Smooth muscle cell (in vitro differentiated cells): Measurements from ENCODE around the gene GLYATL1B. TPM values are rescaled to one million over a fixed set of nuclear protein-coding genes. Genes with fewer than 3 reads are reported as not detected.
"Not testable (repeated sequence)": the region's sequence is repeated elsewhere in the genome, so short reads cannot be mapped to it uniquely, and the experiment has no call there.

Source experiments
- DNase-seq: peaks from one replicate; lab custom pipeline; 2025; ENCODE audit not compliant: unreplicated experiment; lab: John Stamatoyannopoulos, UW
- H2AFZ ChIP-seq: fragments of 200-600 bp; sonication (generic); 2 replicates; pipeline ENCODE4 v1.6.0; 2016; ENCODE audit warnings: antibody characterized with exemption, low read depth, mild to moderate bottlenecking
- H3F3A ChIP-seq: fragments of 200-600 bp; sonication (generic); 2 replicates; pipeline ENCODE4 v1.6.0; 2017; ENCODE audit warnings: antibody characterized with exemption, low read depth
- H3K27ac ChIP-seq: fragments of 200-600 bp; sonication (generic); 2 replicates; pipeline ENCODE4 v1.5.1; 2016; ENCODE audit warnings: low read depth, mild to moderate bottlenecking
- H3K27me3 ChIP-seq: fragments of 200-600 bp; sonication (generic); 2 replicates; pipeline ENCODE4 v1.6.1; 2016; ENCODE audit warnings: low read depth, mild to moderate bottlenecking
- H3K36me3 ChIP-seq: fragments of 200-600 bp; sonication (generic); 2 replicates; pipeline ENCODE4 v1.5.1; 2016; ENCODE audit warnings: low read depth
- H3K4me1 ChIP-seq: fragments of 200-600 bp; sonication (generic); 2 replicates; pipeline ENCODE4 v1.5.1; 2016; ENCODE audit warnings: low read depth
- H3K4me2 ChIP-seq: fragments of 200-600 bp; sonication (generic); 2 replicates; pipeline ENCODE4 v1.6.0; 2016; ENCODE audit warnings: mild to moderate bottlenecking
- H3K4me3 ChIP-seq: fragments of 200-600 bp; sonication (generic); 2 replicates; pipeline ENCODE4 v1.5.1; 2016; ENCODE audit warnings: mild to moderate bottlenecking
- H3K79me2 ChIP-seq: fragments of 200-600 bp; sonication (generic); 2 replicates; pipeline ENCODE4 v1.6.0; 2016; ENCODE audit warnings: low read depth, mild to moderate bottlenecking
- H3K9ac ChIP-seq: fragments of 200-600 bp; sonication (generic); 2 replicates; pipeline ENCODE4 v1.6.0; 2016; ENCODE audit warnings: low read depth
- H3K9me3 ChIP-seq: fragments of 200-600 bp; sonication (generic); replicated peaks from 2 replicates; pipeline ENCODE4 v1.5.1; 2016; ENCODE audit warnings: low read depth
- H4K20me1 ChIP-seq: fragments of 200-600 bp; sonication (generic); 2 replicates; pipeline ENCODE4 v1.6.0; 2016; ENCODE audit warnings: low read depth
- CTCF ChIP-seq: fragments of 200-600 bp; sonication (generic); IDR thresholded peaks from 2 replicates; pipeline ENCODE4 v1.5.1; 2017; ENCODE audit warnings: borderline replicate concordance, mild to moderate bottlenecking, antibody characterized with exemption; ENCODE audit not compliant: insufficient read depth, poor library complexity, severe bottlenecking
- WGBS: methylation state at CpG from one replicate; pipeline ENCODE4 v1.1.7; 2016; ENCODE audit warnings: low lambda C conversion rate; 5-methylcytosine and 5-hydroxymethylcytosine counted together
- polyA plus RNA-seq: library from polyadenylated mRNA; unstranded; fragments of >200 nt; fragmentation: Nextera tagmentation; extraction: Ambion mirVana; gene quantifications from 2 replicates; pipeline ENCODE4 v1.2.1, GENCODE V29; 2016
- total RNA-seq: library from RNA; depleted of rRNA; stranded (reverse); fragments of >200 nt; gene quantifications from 2 replicates; pipeline ENCODE4 v1.2.3, GENCODE V29; 2014

GLYATL1B gene
- total RNA-seq (not detected in 2 replicates), polyA plus RNA-seq (not detected in 2 replicates)

- H4K20me1 ChIP-seq, DNase-seq, H3K9me3 ChIP-seq, H3K36me3 ChIP-seq, H3K9ac ChIP-seq, H3K4me3 ChIP-seq, H3F3A ChIP-seq, H3K27ac ChIP-seq, H3K4me2 ChIP-seq, H2AFZ ChIP-seq, H3K27me3 ChIP-seq, H3K4me1 ChIP-seq, H3K79me2 ChIP-seq: not testable (repeated sequence)
- 87% methylated on average over 5 of the region's 5 CpGs for WGBS
These were observed at the start of gene GLYATL1B for GRCh38 chr11:59086007-59086406. TSS of gene GLYATL1B (plus strand) at chr11:59086307. CDS start at chr11:59086307, 0 bp downstream.

- not testable (repeated sequence) for H3K4me3 ChIP-seq, H3K36me3 ChIP-seq, H4K20me1 ChIP-seq, DNase-seq, H3K27me3 ChIP-seq, H3K4me2 ChIP-seq, H3F3A ChIP-seq, H3K4me1 ChIP-seq, H3K9ac ChIP-seq, H3K9me3 ChIP-seq, H3K79me2 ChIP-seq, H3K27ac ChIP-seq, H2AFZ ChIP-seq
- WGBS: 88% methylated on average over 2 of the region's 2 CpGs
These were observed 49.6 kb upstream of the GLYATL1B start for GRCh38 chr11:59036542-59036941.

- not testable (repeated sequence) for H3K9me3 ChIP-seq, H3K36me3 ChIP-seq, H3K27me3 ChIP-seq, DNase-seq, H3K79me2 ChIP-seq, H3K4me1 ChIP-seq, H3K9ac ChIP-seq, H3K4me2 ChIP-seq, H3K27ac ChIP-seq, H4K20me1 ChIP-seq, H3F3A ChIP-seq, H2AFZ ChIP-seq, H3K4me3 ChIP-seq
- WGBS: 72% methylated on average over 1 of the region's 1 CpG
These were observed 48.7 kb upstream of the GLYATL1B start for GRCh38 chr11:59037434-59037833.

GRCh38 chr11:59040607-59041006, 45.5 kb upstream of the GLYATL1B start:
- Histone ChIP-seq H3K4me2 (no peak overlapping the region), H3F3A (no peaks in the 10 kb centered on the region), H3K27me3 (no peaks in the 10 kb centered on the region), H3K36me3 (no peaks in the 10 kb centered on the region), H3K9ac (no peak overlapping the region), H4K20me1 (no peaks in the 10 kb centered on the region), H3K27ac (no peak overlapping the region), H3K4me3 (no peak overlapping the region), H2AFZ (no peak overlapping the region), H3K79me2 (no peaks in the 10 kb centered on the region), H3K4me1 (no peaks in the 10 kb centered on the region), H3K9me3 (no peaks in the 10 kb centered on the region)
- DNase-seq: no peak
- WGBS: 77% methylated on average over 3 of the region's 3 CpGs
- no peak for TF ChIP-seq CTCF

GRCh38 chr11:59051383-59051782, 34.7 kb upstream of the GLYATL1B start:
- H2AFZ ChIP-seq, H3K36me3 ChIP-seq, H3K79me2 ChIP-seq, H3K4me1 ChIP-seq, H4K20me1 ChIP-seq, H3K27ac ChIP-seq, H3K4me3 ChIP-seq, H3K9me3 ChIP-seq, H3F3A ChIP-seq, DNase-seq, H3K9ac ChIP-seq, H3K27me3 ChIP-seq, H3K4me2 ChIP-seq: not testable (repeated sequence)
- WGBS: 65% methylated on average over 1 of the region's 1 CpG

GRCh38 chr11:59052355-59052754, 33.8 kb upstream of the GLYATL1B start:
- H3K36me3 ChIP-seq, H2AFZ ChIP-seq, DNase-seq, H3K9me3 ChIP-seq, H3K4me3 ChIP-seq, H3K4me1 ChIP-seq, H3K9ac ChIP-seq, H3K4me2 ChIP-seq, H3F3A ChIP-seq, H3K27ac ChIP-seq, H4K20me1 ChIP-seq, H3K79me2 ChIP-seq, H3K27me3 ChIP-seq: not testable (repeated sequence)
- 78% methylated on average over 2 of the region's 2 CpGs for WGBS
